Peyer's patch (tissue), 4 donors: ENCODE results near the gene FLT3. TPM values are rescaled to one million over a fixed set of nuclear protein-coding genes. Genes with fewer than 3 reads are reported as not detected.

Experiments used
- DNase-seq, 3 donors: peaks; one replicate each; pipeline ENCODE4 v3.0.0-alpha.2; 2017 to 2019
- H3K27ac ChIP-seq, 4 donors: fragments of 200-600 bp; sonication (generic); one replicate each; pipeline ENCODE4 v1.5.1; 2016 to 2019
- H3K27me3 ChIP-seq, 2 donors: fragments of 200-600 bp; sonication (generic); one replicate each; pipeline ENCODE4 v1.5.1; 2019
- H3K36me3 ChIP-seq, 3 donors: fragments of 200-600 bp; sonication (generic); one replicate each; pipeline ENCODE4 v1.5.1; 2016 to 2019
- H3K4me1 ChIP-seq, 4 donors: fragments of 200-600 bp; sonication (generic); one replicate each; pipeline ENCODE4 v1.5.1; 2016 to 2019
- H3K4me3 ChIP-seq, 4 donors: fragments of 200-600 bp; sonication (generic); 1 replicate in 3 of 4; 2 replicates in 1 of 4; pipeline ENCODE4 v1.5.1; 2016 to 2019; ENCODE audit warnings: mild to moderate bottlenecking in 1 of 4
- H3K9me3 ChIP-seq, 4 donors: fragments of 200-600 bp; sonication (generic); one replicate each; pipeline ENCODE4 v1.5.1; 2016 to 2019; ENCODE audit warnings: mild to moderate bottlenecking in 1 of 4
- POLR2A ChIP-seq, 2 donors: fragments of 450-650 bp; IDR thresholded peaks; one replicate each; pipeline ENCODE4 v1.5.1; 2017; ENCODE audit warnings: antibody characterized with exemption in 2 of 2, mild to moderate bottlenecking in 2 of 2, moderate library complexity in 2 of 2
- total RNA-seq, 4 donors: library from RNA; depleted of rRNA; stranded (reverse); fragments of >200 nt; gene quantifications; one replicate each; pipeline ENCODE4 v1.1.0, GENCODE V29; 2016
- TF ChIP-seq, protein P1 (sequence below), 6 experiments: fragments of 450-650 bp in 4 of 6; fragments of 200-600 bp in 2 of 6; sonication (generic) in 1 of 6; IDR thresholded peaks; one replicate each; pipeline ENCODE4 v1.5.1; 2017 to 2019; ENCODE audit warnings: antibody characterized with exemption in 6 of 6, mild to moderate bottlenecking in 3 of 6, moderate library complexity in 1 of 6

Gene FLT3
- total RNA-seq, 4 donors from 2014 or later, result 0.38 to 10.7 (median 0.67) TPM; not detected in 1

DNA sequence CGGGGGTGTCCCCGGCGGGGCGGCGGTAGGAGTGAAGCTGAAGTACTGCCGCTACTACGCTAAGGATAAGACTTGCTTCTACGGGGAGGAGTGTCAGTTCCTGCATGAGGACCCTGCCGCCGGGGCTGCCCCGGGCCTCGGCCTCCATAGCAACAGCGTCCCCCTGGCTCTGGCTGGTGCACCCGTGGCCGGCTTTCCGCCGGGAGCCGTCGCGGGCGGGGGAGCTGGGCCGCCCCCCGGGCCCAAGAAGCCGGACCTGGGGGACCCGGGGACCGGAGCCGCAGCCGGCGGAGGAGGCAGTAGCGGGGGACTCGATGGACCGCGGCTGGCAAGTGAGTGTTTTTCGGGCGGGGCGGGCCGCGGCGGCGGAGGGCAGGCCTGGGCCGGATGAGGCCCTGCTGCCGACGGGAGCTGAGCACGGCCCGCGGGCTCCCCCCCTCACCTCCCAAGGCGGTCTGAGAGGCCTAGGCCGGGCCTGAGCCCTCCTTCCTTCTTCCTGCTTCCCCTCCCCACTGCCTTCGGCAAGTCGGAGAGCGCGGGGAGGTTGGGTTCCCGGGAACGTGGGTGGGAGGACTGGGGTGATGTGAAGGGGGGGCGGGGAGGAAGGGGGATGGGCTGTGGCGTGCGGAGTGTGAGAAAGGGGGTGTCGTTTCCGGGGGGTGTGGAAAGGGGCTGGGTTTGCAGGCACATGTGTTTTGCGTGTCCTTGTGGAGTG is 38.5 kb upstream of the FLT3 start:
- Histone ChIP-seq H3K9me3 (no peaks in the 10 kb centered on the region), H3K27ac (peak overlapping the region; percentile 96 to 100 (median 98)), H3K4me1 (peaks cover 0 to 20% (median 6%) of the 10 kb centered on the region in 4 donors), H3K27me3 (no peaks in the 10 kb centered on the region), H3K4me3 (peak overlapping the region; percentile 87 to 100 (median 97)), H3K36me3 (no peaks in the 10 kb centered on the region)
- TF ChIP-seq, protein P1, sequence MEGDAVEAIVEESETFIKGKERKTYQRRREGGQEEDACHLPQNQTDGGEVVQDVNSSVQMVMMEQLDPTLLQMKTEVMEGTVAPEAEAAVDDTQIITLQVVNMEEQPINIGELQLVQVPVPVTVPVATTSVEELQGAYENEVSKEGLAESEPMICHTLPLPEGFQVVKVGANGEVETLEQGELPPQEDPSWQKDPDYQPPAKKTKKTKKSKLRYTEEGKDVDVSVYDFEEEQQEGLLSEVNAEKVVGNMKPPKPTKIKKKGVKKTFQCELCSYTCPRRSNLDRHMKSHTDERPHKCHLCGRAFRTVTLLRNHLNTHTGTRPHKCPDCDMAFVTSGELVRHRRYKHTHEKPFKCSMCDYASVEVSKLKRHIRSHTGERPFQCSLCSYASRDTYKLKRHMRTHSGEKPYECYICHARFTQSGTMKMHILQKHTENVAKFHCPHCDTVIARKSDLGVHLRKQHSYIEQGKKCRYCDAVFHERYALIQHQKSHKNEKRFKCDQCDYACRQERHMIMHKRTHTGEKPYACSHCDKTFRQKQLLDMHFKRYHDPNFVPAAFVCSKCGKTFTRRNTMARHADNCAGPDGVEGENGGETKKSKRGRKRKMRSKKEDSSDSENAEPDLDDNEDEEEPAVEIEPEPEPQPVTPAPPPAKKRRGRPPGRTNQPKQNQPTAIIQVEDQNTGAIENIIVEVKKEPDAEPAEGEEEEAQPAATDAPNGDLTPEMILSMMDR (IDR thresholded peaks at IDR 0.05), result no peak
- TF ChIP-seq POLR2A (IDR thresholded peaks at IDR 0.05), result peak; percentile 37 to 49
- DNase-seq, result peak; percentile 86 to 93 (median 88)

DNA sequence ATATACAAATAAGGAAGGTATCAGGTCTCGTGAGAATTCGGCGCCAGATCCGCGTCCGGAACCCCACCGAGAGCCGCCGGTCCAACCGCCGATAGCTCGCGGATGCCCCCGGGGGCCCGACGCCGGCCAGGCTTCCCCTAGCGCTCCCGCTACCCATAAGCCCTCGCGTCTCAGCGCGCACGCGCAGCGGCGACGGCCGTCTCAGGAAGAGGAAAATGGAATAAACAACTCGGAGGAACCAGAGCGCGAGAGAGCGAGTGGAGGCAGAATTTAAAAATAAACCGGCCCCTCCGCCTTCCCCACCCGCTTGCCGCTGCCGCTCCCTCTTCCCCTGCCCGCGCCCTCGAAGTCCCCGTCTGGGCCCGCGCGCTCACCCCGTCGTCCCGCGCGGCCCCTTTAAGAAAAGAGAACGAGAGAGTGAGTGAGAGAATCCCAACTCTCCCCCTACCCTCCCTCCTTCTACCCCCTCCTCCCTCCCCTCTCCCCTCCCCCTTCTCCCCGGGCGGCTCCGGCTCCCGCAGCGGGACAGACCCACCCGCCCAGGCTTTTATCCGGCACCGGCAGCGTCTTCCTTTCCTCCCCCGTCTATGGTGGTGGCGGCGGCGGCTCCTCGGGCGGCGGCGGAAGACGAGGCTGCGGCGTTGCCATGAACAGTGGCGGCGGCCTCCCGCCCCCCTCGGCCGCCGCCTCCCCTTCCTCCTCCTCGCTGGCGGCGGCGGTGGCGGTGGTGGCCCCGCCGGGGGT is 37.8 kb upstream of the FLT3 start, which contains the start of gene PAN3:
Gene PAN3, plus strand, starts transcription at position 534 of the 744 bp plus-strand sequence. Its CDS starts 113 bp downstream, at position 647.
- H3K9me3 ChIP-seq, result no peaks in the 10 kb centered on the region
- peak within 1 kb of the TSS; percentile 87 to 100 (median 97) for H3K4me3 ChIP-seq
- H3K27ac ChIP-seq, result peak within 1 kb of the TSS; percentile 96 to 100 (median 98)
- peak; percentile 88 to 97 (median 92) for DNase-seq
- TF ChIP-seq, protein P1 (IDR thresholded peaks at IDR 0.05), result no peak
- peak; percentile 41 to 75 for TF ChIP-seq POLR2A (IDR thresholded peaks at IDR 0.05)
- H3K4me1 ChIP-seq, result peaks cover 0 to 18% (median 6%) of the 10 kb centered on the region in 4 donors
- no peaks in the 10 kb centered on the region for H3K36me3 ChIP-seq
- no peaks in the 10 kb centered on the region for H3K27me3 ChIP-seq

DNA sequence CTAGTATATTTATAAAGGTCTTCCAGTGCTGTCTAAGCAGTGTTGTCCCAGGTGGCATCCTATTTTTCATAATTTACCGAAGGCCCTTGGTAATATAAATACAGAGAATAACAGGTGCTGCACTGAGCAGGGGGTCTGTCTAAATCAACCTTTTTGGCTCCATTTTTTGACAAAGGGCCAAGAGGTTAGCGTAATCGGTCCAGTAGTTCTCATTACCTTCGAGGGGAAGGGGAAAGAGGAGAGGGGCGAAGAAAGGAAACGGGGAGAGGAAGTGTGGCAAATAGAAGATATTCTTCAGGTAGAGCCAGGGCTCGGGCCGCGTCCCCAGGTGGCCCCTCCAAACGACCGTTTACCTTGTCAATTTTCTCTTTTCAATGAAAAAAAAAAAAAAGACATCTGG is 37.2 kb upstream of the FLT3 start:
- Histone ChIP-seq H3K9me3 (no peaks in the 10 kb centered on the region), H3K27ac (peak overlapping the region; percentile 96 to 100 (median 98)), H3K27me3 (no peaks in the 10 kb centered on the region), H3K4me1 (peaks cover 0 to 13% (median 6%) of the 10 kb centered on the region in 4 donors), H3K4me3 (peak overlapping the region; percentile 87 to 100 (median 97)), H3K36me3 (no peaks in the 10 kb centered on the region)
- no peak for DNase-seq
- TF ChIP-seq, protein P1 (IDR thresholded peaks at IDR 0.05), result no peak
- no peak for TF ChIP-seq POLR2A (IDR thresholded peaks at IDR 0.05)

DNA sequence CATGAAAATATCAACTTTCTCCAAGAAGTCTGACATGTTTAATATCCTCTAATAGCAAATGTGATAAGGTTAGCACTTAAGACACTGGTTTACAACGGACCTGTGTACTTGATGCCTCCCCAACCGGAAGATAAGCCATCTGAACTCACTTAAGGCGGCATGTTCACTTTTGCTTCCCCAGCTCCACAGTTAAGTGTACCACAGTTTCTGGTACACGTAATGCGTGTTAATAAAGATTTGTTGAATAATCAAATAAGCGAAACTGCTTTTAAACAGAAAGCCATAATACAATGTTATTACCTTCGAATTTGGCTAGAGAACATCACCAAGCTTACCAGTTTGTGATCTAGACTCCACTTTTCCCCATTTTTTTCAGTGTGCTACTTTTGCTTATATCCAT is 36.5 kb upstream of the FLT3 start:
- H3K9me3 ChIP-seq, result no peaks in the 10 kb centered on the region
- no peaks in the 10 kb centered on the region for H3K36me3 ChIP-seq
- H3K4me1 ChIP-seq, result peaks cover 0 to 13% (median 6%) of the 10 kb centered on the region in 4 donors
- DNase-seq, result no peak
- peak overlapping the region in 2 of 4 donors; percentile 99 to 100 for H3K27ac ChIP-seq
- H3K27me3 ChIP-seq, result no peaks in the 10 kb centered on the region
- TF ChIP-seq POLR2A (IDR thresholded peaks at IDR 0.05), result no peak
- TF ChIP-seq, protein P1 (IDR thresholded peaks at IDR 0.05), result no peak
- H3K4me3 ChIP-seq, result peak overlapping the region in 2 of 4 donors; percentile 87 to 100

DNA sequence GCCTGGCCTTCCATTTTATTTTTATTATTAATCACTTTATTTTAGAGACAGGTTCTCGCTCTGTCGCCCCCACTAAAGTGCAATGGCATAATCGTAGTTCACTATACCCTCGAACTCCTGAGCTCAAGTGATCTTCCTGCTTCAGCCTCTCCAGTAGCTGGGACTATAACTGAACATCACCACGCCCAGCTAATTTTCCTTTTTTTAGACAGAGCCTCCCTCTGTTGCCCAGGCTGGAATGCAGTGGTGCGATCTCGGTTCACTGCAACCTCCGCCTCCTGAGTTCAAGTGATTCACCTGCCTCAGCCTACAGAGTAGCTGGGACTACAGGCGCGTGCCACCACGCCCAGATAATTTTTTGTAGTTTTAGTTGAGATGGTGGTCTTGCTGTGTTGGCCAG is 31.3 kb upstream of the FLT3 start:
- Histone ChIP-seq H3K36me3 (no peaks in the 10 kb centered on the region), H3K27me3 (no peaks in the 10 kb centered on the region), H3K9me3 (no peaks in the 10 kb centered on the region), H3K27ac (no peak overlapping the region), H3K4me1 (peaks cover 0 to 1% (median 0%) of the 10 kb centered on the region in 4 donors), H3K4me3 (no peak overlapping the region)
- TF ChIP-seq, protein P1 (IDR thresholded peaks at IDR 0.05), result no peak
- no peak for TF ChIP-seq POLR2A (IDR thresholded peaks at IDR 0.05)
- no peak for DNase-seq
